T-helper 2 cell (primary cell): ENCODE data around the gene CWF19L1.
A peak's percentile ranks its signal among the peaks of the same experiment; 100 is the strongest.
"Not testable (repeated sequence)": the region's sequence is repeated elsewhere in the genome, so short reads cannot be mapped to it uniquely, and the experiment has no call there.

ENCODE experiments used
- DNase-seq, 5 experiments: peaks; one replicate each; pipeline versions ENCODE4 v3.0.0 to v3.0.0-alpha.2; 2012 to 2022
- total RNA-seq, 2 donors: gene quantifications; one replicate each; lab custom pipeline; 2026; lab: John Stamatoyannopoulos, UW

The CWF19L1 gene
- 45.5 to 57.2 reads per million in 2 donors for total RNA-seq

DNA sequence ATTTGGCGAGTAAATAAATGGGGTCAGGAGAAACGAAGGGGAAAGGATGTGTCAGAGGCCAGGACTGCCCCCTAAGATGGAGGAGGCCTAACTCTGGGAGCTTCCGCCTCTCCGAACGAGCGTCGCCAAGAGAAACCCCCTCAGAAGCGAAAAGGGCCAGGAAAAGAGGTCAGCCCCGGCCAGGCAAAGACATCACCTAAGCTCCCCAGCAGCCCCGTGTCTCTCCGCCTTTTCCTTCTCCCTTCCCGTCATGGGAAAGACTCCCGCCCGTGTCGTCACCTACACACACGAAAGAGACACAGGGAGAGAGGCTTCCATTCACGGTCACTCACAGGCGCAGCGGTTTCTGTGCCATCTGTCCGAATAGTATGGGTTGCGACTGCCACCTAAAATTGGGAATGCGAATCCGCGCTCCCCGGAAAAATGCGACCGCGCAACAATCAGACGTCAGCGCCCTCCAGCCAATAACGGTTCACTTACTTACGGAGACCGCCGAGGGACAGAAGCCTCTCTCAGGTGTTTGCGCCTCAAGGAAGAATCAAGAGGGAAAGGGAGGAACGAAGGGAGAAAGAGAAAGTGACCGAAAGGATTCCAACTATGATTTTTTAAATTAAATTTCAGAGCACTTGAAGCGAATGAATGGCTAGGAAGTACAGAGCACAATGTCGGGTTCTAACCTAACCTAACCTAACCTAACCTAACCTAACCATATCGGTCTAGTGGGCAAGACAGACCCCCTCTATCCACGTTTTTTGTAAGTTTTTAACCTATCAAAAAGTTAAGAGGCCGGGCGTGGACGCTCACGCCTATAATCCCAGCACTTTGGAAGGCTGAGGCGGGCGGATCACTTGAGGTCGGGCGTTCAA is at the start of gene CWF19L1:
Gene CWF19L1 (minus strand): TSS at position 400 of the 866 bp plus-strand sequence. CDS start 45 bp downstream, at position 355.
- peak; percentile 44 to 87 (median 62) for DNase-seq

GRCh38 chr10:100315615-100316014 is 48.2 kb upstream of the CWF19L1 start:
- no peak for DNase-seq

- DNase-seq: no peak
These were observed 43.9 kb upstream of the CWF19L1 start for GRCh38 chr10:100311298-100311697.

GRCh38 chr10:100307684-100308083 is 40.2 kb upstream of the CWF19L1 start:
- DNase-seq: no peak

DNA sequence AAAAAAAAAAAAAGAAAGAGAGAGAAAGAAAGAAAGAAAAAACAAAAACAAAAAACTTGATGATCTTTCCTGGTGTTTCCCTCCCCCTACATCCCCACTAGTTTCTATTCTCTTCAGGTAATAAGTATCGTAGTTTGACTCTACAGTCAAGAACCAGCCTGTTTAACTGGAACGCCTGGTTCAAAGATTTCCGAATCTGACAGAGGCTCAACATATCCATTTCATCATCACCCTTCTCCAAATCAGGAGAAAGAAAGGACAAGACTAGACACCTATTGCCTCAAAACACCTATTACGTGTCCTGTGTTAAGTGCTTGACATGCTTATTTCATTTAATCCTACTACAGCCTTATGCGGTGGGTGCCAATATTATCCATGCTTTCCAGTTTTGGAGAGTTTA is 39.4 kb upstream of the CWF19L1 start:
- DNase-seq: no peak

DNA sequence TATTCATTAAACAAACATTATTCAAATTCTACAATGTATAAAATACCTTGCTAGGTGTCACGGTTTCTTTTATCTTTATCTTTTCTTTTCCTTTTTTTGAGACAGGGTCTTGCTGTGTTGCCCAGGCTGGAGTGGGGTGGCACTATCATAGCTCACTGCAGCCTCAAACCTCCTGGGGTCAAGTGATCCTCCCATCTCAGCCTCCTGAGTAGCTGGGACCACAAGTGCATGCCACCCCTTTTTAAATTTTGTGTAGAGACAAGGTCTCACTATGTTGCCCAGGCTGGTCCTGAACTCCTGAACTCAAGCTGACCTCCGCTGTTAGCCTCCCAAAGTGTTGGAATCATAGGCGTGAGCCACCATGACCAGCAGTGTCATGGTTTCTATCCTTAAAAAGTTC is 37.0 kb upstream of the CWF19L1 start:
- no peak for DNase-seq

- DNase-seq: peak in 1 of 5 experiments; percentile 11
These were observed 36.4 kb upstream of the CWF19L1 start for GRCh38 chr10:100303724-100304319.

GRCh38 chr10:100301123-100301522 is 33.7 kb upstream of the CWF19L1 start:
- not testable (repeated sequence) for DNase-seq

DNA sequence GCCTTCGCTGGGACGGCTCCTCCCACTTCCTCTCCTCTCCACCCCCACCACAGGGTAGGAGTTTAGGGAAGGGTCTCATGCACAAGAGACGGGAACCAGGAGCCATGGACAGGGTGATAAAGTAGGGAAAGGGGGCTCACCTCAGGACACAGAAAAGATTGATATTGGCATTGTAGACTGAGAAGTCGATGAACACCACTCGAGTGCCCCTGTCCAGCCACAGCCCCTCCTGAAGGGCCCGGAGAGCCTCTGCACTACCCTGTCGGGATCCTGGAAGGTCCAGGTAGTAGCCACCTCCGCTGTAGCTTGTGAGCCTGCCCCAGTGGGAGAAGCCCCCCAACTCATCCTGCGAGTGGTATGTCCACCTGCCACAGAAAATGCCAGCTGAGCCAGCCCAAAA is 29.8 kb upstream of the CWF19L1 start:
- no peak for DNase-seq

DNA sequence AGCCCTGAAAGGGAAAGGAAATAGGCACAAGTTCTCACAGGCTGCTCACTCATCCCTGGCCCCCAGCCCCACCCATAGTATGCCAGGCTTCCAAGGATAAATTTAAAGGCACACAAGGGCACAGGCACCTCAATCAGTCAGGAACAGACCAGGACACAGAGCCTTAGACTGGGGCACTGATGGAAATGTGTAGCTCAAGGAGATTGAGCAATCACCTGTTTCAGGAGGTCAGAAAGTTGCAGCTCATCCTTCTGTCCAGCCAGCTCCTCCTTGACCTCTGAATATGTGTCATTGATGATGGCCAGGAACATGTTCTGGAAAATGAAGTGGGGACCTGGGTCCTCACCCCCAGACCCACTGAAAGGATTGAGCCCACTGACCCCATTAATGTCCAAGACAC is 25.6 kb upstream of the CWF19L1 start:
- no peak for DNase-seq

- DNase-seq: not testable (repeated sequence)
These were observed 24.9 kb upstream of the CWF19L1 start for GRCh38 chr10:100292300-100292699.

DNA sequence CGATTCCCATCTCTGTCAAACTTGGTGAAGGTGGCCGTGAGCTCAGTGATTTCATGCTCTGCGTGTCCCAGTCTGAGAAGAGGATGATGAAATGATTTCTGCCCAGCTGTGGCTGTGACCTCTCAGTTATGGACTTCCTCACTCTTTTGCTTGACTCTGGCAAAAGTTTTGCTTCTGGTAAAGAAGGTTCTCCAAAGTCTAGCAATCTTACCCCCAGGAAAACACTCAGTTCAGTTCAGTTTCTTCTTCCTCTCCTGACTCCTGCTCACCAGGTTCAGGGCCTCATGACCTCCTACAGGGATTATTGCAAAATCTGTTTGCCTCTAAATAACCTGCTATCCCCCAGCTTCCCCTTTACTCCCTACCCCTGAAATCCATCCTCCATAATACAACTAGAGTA is 23.9 kb upstream of the CWF19L1 start:
- no peak for DNase-seq

DNA sequence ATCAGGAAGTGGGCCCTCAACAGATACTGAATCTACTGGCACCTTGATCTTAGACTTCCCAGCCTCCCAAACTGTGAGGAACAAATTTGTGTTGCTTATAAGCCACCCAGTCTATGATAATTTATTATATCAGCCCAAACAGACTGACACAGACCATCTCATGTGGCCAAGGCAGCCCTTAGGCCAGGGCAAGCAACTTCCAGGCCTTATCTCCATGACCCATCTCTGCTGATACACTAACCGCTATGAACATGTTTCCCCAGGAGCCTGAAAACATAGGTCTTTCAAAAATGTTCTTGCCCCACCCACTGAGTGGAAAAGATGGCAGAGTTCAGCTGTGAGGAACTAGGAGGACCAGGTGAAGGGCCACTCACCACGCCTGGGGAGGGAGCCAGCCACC is 22.2 kb upstream of the CWF19L1 start:
- DNase-seq: no peak

- DNase-seq: no peak
These were observed 20.8 kb upstream of the CWF19L1 start for GRCh38 chr10:100288196-100288595.

GRCh38 chr10:100287756-100288155 is 20.3 kb upstream of the CWF19L1 start:
- DNase-seq: no peak

DNA sequence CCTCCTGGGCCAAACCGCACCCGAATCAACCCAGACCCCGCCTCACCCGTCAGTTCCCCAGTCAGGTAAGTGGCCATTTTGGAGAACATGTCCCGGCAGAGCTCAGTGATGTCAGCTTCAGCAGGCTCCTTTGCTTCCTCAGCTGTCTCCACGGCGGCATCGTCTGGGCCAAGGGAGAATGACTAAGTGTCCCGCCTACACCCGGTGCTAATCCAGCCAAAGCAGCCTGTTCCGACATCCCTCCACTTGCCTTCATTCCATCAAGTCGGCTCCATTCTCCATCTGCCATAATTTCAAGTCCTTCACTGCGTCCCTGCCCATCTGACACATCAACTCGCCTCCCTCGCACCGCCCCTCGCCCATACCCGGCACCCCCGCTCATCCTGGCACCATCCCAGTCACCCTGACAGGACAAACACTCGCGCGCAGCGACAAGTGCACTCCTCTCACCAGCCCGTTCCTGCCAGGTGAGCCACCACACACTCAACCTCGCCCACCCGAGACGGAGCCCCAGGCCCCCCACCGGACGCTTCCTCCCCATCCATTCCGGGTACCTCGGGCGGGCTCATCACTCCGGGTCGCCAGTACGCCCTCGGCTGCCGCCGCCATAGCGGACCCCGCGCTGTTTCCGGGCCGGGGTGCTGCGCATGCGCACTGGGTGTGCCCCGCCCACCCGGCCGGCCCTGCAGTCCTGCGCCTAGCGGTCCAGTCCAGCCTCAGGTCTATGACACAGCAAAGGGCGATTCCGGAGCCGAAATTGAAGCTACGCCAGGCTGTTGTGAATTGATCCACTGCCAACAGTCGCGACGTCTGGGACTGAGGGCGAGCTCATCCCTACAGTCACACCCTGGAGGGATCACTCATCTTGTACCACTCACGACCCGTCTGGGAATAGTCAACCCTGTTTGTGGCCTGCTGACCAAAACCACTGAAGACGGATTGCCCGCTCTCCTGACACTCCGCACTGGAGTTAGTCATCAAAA is 18.9 kb upstream of the CWF19L1 start, which contains the start of gene BLOC1S2:
Gene BLOC1S2 (minus strand): TSS at position 630 of the 983 bp plus-strand sequence. CDS start 21 bp downstream, at position 609.
- DNase-seq: peak; percentile 77 to 85 (median 79)

DNA sequence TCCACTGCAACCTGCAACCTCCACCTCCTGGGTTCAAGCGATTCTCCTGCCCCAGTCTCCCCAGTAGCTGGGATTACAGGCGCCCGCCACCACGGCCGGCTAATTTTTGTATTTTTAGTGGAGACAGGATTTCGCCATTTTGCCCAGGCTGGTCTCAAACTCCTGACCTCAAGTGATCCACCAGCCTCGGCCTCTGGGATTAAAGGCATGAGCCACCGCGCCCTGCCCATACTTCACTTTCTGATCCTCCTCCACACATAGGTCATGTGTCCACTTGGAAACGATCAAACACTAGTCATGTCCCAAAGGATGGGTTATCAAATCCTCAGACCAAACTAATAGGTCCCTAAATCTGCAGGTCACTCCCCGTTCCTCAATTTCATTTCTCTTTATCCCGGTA is 17.9 kb upstream of the CWF19L1 start:
- DNase-seq: not testable (repeated sequence)

DNA sequence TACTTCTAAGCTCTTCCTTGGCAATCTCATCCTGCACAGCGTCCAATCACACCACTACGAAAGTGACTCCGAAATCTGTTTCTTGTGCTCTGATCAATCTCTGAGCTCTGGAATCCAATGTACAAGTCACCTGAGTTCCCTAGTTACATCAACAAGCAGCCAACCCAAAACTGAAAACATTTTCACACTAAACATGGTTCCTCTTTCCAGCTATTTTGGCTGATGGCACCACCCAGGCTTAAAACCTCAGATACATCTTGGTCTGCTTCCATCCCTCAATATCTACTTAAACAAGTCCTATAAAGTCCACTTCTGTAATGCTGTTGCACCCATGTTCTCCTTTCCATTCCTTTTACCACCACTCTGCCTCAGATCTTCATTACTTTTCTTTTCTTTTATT is 15.5 kb upstream of the CWF19L1 start:
- no peak for DNase-seq

- DNase-seq: not testable (repeated sequence)
These were observed 9.5 kb upstream of the CWF19L1 start for GRCh38 chr10:100276971-100277370.

DNA sequence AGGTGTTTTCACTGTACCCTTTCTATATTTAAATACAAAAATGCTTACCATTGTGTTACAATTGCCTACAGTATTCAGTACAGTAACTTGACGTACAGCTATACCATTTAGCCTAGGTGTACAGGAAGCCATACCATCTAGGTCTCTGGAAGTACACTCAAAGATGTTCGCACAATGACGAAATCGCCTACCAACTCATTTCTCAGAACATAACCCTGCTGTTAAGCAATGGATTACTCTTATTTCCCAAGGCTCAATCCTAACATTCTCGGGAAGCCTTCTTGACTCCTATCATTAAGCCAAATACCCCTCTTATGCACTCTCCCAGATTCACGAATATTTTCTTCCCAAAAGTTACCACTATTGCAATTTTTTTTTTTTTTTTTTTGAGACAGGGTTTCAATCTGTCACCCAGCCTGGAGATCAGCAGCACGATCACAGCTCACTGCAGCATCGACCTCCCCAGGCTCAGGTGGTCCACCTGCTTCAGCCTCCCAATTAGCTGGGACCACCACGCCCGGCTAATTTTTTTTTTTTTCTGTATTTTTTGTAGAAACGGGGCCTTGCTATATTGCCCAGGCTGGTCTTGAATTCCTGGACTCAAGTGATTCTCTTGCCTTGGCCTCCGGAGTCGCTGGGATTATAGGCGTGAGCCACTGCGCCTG is 1.5 kb downstream of the CWF19L1 start:
- DNase-seq: no peak

DNA sequence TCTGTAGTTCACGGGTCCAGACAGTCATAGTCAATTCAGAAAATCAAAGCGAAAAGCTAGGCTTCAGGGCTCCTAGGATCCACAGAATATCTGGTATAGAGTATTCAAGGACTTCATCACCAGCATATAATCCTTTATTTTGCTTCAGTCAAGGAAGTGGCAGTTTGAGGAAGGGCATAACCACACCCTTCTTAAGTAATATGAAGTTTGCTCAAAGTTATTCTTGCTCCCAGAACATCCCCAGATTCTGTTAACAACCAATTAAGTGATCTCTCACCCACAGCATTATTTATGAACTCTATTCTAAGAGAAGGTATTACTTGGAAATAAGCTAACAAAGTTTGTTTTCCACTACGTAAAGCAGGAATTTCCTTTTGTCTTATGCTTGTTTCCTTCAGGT is 13.2 kb downstream of the CWF19L1 start:
- no peak for DNase-seq

DNA sequence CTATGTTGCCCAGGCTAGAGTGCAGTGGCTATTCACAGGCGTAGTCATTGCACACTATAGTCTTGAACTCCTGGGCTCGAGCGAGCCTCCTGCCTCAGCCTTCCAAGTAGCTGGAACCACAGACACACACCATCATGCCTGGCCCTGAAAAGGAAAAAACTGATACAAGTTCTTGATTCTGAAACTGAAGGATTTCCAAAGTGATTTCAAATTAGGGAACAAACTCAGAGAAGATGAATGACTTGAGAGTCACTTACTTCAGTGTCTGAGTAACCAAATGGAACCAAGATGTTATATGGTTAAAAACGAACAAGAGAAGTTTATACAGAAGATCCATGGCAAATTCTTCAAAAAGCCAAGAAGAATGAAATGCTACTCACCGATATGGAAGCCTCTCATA is 14.4 kb downstream of the CWF19L1 start:
- DNase-seq: no peak
